Bone marrow (tissue), 2 donors: ENCODE data around the gene LIG1.
A peak's percentile ranks its signal among the peaks of the same experiment; 100 is the strongest.

Experiments
- DNase-seq, 2 donors: peaks; one replicate each; lab custom pipeline; 2025; lab: John Stamatoyannopoulos, UW

LIG1 gene

DNA sequence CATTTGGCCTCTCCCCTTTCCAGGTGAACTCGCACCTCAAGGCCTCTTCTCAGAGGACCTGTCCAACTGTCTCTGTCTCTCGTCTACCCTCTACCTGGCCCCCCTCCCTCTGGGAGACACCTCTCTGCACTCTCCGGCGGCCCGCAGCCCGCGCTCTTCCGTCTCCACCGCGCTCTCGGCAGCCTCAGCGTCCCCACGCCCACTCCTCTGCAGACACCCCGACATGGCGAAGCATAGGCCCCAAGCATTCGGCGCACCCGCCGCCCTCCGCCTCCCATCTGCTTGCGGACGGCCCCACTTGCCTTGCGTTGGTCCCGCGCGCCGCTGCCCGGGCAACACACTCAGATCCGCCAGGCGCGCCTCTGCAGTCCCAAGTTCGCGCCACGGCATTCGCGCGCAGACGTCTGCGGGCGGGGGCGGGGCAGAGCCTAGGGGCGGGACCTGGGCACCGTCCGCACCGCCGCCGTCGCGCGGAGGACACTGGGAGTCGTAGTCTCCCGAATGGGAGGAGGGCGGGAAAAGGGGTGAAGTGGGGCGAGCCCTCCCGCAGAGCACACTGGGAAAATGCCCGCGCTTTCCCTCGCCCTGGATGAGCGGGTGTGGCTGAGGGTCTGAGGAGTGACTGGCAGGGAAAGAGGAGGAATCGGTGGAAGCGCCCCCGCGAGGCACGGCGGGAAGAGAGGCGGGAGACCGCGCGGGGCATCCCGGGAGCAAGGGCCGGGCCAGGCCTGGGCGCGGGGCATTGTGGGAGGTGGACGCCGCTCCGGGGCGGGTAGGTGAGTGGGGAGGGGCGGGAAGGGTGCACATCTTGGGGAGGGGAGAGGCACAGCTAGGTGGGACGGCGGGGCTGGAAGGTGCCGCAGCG lies at the start of gene LIG1, which contains the start of gene ZSWIM9:
Gene LIG1, minus strand, starts transcription at position 406 of the 865 bp plus-strand sequence. CDS start 4,778 bp downstream, outside the sequence.
Gene ZSWIM9, plus strand, starts transcription at position 742 of the 865 bp plus-strand sequence. CDS start 1,123 bp downstream, outside the sequence.
- peak; percentile 86 to 87 for DNase-seq

DNA sequence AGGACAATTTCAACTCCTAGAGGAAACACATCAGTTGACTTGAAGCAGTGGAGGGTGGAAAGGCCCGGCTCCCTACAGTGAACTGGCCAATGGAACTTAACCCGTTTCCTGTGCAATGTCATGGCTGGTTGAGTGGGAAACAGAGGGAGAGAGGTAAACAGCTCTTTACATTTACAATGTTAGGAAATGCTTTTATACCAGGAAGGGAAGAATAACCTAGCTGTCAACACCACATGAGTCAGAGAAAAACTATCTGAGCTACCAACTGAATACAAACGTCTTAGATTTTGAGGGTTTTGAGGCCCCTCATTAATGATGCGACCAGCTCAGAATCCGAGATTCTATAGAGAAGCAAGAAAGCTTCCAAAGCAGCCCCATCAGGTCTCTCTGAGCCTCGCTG lies 48.9 kb upstream of the LIG1 start:
- no peak for DNase-seq

DNA sequence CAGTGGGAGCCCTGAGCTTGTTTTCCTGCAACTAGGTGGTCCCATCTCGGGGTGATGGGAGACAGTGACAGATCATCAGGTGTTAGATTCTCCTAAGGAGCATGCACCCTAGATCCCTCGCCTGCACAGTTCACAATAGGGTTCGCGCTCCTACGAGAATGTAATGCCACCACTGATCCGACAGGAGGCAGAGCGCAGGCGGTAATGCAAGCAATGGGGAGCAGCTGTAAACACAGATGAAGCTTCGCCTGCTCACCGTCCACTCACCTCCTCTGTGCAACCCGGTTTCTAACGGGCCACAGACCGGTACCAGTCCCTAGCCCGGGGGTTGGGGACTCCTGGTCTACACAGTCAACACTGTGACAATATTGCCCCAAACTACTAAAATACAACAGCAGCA lies 46.8 kb upstream of the LIG1 start:
- no peak for DNase-seq

DNA sequence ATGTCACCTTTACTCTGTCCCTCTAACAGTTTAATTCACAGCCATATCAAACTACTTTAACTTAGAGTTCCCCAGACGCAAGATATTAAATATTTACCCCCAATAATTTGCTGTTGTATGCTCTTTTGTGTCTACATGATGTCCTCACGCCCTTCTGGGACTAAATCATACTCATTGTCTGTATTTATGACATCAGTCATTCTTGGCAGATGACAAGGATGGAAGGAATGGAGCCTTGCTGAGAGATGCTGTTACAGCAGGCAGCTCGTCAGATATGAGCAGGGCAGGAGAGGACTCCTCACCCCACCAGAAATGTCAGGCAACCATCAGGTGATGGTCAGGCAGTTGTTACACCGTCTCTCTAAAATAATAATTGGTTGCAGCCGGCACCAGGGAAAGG lies 43.8 kb upstream of the LIG1 start:
- no peak for DNase-seq

DNA sequence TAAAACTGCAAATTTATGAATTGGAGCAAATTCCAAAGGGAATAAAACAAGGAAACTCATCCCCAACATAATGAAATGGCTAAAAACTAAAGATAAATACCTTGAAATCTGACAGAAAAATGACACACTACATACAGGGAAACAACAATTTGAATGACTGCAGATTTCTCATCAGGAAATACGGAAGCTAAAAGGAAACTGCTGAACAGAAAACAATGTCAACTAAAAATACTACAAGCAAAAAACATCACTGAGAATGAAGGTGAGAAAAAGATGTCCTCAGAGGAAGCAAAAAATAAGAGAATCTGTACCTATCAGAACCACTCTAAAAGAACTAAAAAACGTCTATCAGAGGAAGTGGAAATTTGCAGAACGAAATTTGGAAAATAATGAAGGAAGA lies 39.9 kb upstream of the LIG1 start:
- no peak for DNase-seq

DNA sequence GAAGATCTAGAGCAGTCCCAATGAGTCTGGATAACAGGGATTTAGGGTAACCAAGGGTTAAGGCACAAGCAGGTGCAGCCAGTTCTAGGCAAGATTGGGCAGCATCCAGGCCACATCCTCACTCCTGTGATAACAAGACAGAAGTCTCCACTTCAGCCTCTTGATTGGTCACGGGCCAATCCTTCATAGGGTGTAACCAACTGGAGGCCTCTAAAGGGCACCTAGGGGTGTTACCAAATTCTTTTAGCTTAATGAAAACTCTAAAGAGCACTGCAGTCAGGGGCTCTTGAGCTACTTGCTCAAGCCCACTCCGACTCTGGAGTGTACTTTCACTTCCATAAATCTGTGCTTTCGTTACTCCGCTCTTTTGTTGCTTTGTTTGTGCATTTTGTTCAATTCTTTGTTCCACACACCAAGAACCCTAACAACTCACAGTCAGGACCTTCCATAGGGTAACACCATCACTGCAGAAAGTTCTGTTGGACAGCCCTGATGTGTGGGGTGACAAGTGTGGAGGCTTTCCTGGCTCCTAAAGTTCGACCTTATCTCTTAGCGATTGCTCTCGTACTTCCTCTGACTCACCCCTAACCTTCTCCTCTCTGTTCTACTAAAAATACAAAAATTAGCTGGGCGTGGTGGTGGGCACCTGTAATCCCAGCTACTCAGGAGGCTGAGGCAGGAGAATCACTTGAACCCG lies 36.4 kb upstream of the LIG1 start:
- no peak for DNase-seq

DNA sequence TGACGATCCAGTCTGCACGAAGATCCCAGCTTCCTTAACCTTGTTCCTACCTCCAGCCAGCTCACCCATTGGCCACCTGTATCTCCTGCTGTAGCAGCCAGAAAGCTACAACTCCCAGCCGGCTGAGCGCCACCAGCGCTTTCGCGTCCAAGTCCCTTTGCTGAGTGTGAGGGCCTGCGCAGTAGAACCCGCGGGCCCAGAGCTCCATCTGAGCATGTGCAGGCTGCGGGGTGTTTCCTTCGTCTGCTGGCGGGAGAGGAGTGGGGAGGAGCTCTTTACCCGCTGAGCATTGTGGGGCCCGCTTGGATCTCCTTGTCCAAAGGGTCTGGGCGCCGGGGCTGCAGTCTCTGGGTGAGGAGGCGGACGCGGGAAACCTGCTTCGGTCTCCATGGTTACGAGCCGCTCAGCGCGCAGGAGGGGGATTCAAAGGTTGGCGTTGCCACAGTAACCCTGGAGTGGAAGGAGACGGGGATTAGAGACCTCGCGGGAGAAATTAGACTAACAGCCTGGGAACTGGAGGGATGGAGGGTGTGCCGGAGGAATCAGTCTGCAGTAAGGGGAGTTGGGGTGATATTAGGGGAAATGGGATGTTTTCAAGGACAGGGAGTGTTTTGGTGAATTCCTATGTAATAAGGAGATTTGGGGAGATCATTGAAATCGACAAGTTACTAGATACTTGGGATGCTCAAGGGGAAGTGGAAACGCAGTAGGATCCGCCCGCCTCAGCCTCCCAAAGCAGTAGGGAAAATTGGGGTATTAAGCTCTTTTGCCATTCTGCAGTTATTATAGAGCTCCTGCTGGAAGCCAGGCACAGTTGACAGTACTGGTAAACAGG lies 33.9 kb upstream of the LIG1 start:
- peak; percentile 71 to 92 for DNase-seq

DNA sequence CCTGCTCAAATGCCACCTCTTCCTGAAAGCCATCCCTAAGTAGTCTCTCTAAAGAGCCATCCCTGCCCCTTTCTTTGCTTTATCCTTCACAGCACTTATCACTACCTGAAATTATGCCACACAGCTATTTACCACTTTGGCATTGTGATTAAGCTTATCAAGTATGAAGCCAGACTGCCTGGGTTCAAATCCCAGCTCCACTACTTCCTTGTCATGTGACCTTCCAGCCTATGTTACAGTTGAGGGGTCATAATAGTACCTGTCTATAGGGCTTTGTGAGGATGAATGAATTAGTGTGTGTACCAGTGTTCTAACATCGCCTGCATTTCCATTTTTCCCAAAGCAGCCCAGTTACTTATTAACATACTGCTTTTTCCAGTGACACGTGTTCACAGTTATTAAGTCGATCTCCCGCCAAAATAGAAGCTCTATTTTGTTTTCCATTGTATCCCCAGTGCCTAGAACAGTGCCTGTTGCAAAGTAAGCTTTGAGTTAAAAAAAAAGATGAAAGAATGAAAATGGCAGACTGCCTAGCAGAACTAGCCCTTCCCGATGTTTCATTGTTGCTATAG lies 33.2 kb upstream of the LIG1 start:
- DNase-seq = no peak

DNA sequence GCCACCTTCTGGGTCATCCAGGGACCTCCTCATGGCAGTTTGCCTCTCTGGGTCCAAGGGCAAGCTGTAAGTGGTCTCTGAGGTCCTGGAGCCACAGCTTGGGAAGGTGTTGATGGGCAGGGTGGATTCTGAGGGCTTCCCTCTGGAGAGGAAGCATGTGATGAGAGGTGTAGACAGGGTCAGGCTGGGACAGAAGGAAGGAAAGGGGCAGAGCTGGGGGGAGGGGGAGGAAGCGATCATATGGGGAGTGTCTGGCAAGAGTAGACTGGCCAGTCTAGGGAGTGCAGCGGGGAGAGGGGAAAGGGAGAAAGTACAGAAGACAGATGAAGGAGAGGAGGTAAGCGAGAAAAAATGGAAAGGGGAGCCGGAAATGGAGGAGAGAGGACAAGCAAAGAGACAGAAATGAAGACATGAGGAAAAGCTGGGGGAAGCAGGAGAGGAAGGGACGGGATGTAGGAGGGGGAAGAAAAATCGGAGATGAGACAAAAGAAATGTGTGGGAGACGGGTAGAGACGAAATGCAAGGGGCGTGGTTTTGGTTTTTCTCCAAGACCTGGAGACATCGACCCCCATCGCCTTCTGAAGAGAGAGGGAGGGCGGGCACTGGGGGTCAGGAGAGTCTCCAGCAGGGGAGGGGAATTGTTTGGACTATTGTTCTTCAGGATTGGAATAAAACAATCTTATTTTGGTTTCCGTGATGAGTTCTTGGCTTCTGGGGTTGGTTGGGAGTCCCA lies 27.0 kb upstream of the LIG1 start:
- no peak for DNase-seq

DNA sequence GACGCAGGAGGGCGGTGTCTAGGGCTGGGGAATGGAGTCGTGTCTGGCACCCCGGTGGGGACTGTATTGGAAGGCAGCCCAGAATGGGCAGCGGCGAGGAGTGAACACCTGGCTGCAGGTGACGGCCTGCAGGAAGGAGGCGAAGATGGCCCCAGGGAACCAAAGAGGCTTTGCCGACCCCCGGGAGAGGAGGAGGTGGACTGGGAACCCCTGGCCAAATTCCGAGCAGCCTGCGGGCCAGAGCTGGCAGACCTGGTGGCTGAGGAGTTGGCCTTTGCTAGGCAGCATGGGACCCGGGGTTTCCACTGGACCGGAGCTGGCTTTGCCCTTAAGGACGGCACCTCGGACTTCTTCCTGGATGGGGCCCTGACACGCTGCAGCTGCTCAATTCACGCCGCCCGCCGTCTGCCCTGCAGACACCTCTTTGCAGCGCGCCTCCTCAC lies 26.2 kb upstream of the LIG1 start:
- DNase-seq = no peak

DNA sequence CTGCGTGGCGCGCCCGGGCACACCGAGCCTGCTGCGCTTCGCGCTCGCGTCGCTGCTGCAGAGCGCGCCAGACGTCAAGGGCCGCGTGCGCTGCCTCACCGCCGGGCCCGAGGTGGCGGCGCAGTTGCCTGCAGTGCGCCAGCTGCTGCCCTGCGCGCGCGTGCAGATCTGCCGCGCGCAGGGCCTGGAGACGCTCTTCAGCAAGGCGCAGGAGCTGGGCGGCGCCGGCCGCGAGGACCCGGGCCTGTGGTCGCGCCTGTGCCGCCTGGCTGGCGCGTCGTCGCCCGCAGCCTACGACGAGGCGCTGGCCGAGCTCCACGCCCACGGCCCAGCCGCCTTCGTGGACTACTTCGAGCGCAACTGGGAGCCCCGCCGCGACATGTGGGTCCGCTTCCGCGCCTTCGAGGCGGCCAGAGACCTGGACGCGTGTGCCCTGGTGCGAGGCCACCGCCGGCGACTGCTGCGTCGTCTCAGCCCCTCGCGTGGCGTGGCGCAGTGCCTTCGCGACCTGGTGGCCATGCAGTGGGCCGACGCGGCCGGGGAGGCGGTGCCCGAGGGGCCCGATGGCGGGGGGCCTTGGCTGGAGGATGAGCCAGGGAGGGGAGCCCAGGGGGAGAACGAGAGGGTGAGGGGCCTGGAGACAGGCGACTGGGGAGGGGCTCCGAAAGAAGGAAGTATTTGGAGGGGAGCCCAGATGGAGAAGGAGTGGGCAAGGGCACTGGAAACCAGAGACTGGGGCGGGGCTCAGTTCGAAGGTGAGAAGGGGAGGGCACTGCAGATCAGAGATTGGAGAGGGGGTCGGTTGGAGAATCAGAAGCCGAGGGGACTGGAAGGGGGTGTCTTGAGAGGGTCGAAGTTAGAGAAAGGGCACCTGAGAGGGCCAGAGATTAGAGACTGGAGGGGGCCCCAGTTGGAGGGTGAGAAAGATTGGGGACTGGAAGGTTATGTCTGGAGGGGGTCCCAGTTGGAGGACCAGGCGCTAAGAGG lies 25.0 kb upstream of the LIG1 start:
- DNase-seq = no peak

DNA sequence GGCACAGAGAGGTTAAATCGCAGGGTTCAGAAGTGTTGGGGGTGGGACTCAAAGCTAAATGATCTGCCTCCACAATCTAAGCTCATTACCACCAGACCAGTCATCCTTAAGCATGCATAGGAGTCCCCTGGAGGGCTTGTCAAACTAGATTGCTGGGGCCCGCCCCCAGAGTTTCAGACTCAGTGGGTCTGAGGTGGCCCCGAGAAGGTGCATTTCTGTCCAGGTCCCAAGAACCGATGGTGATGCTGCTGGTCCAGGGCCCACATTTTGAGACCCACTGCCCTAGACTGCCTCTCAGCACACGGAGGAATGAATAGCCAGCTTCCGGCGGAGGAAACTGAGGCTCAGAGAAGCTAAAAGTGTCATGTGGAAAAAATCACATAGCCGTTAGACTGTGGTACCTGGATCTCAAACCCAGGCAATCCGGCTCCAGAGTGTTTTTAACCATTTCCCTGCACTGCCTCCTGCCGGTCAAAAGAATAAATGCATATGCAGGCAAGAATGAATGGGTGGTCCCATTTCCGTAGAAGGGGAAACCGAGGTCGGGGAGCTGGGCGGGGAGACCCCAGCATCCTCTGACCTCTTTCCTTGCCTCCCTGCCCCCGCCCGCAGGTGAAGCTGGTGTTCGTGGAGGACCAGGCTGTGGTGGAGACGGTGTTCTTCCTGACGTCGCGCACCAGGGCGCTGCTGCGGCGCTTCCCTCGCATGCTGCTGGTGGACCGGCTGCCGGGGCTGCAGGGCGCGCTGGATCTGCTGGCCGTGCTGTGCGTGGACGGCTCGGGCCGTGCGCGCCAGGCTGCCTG lies 24.1 kb upstream of the LIG1 start:
- DNase-seq = no peak

DNA sequence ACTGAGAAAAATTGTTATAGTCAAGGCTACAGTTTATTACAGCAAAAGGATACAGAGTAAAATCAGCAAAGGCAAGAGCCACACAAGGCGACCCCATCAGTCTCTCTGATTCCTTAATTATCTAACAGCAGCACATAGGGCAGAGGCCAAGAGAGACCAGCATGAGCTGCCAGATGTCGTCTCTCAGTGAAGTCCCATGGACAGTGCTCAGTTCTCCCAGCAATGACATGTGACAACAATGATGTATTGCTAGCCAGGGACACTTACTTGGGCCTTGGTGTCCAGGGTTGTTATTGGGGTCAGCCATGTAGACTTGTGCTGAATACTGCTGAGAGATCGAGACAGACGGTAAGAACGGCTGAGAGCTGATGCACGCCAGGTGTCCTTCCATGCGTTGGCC lies 22.6 kb upstream of the LIG1 start:
- DNase-seq = no peak

DNA sequence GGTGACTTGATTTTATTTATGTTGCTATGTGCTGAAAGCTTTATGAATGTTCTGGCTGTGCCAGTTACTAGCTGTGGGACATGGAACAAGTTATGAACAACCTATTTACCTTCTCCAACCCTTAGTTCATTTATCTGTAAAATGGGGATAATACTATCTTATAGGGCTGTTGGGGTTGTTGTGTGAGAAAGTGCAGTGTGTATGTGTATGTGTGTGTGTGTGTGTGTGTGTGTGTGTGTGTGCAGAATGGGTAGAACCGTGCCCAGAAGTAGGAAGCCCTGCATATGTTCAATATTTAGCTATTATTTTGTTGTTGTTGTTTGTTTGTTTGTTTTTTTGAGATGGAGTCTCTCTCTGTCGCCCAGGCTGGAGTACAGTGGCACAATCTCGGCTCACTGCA lies 20.7 kb upstream of the LIG1 start:
- DNase-seq = no peak

DNA sequence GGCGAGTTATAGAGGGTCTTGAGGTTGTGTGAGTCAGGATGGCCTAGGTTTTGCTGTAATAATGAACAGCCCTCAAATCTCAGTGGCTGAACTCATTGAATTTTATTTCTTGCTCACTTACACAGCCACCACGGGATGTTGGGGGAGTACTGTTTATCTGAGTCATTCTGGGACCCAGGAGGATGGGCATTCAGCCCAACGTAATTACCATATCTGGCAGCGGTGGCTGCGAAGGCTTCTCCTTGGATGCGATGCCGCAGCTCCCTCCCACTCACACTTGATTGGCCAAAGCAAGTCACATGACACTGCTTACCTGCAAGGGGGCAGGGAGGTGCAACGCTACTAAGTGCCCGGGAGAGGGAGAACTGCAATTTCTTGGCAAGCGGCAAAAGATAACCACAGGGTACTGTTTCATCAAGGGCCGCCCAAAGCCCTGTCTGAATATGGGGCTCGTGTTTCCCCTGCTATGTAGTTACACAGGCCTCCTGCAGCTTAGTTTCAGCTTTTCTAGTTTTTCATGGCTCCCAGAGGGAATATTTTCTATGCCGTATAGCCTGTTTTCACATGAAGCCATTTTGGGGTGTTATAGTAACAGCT lies 20.2 kb upstream of the LIG1 start:
- DNase-seq = no peak

DNA sequence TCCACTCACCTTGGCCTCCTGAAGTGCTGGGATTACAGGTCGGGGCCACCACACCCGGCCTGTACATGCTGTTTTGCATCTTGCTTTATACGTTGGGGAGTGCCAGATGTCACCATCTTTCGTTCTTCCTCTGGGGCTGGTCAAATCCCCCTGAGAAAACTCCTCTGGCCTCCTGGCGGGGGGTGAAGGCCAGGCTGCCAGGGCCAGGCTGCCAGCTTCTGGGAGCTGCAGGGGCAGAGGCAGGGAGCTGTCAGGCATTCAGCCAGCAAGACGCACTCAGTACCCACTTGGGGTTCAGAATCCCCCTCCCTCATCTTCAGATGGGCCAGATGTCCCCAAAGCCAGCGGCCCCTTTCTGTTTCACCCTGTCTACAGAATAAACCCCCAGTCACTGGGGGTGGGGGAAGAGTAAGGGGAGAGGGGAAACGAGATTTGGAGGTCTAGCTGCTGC lies 16.4 kb upstream of the LIG1 start:
- DNase-seq = no peak

DNA sequence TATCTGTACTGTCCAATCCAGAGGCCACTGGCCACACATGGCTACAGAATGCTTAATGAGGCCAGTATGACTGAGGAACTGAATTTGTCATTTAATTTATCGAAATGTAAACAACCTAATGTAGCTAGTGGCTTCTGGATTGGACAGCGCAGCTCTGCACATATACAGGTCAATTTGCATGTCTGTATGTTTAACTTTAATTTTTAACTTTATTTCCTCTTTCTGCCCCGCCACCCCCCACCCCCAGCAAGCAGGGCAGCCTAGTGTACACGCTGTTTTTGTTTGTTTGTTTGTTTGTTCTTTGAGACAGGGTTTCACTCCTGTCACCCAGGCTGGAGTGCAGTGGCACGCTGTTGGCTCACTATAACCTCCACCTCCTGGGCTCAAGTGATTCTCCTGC lies 15.9 kb upstream of the LIG1 start:
- DNase-seq = no peak

DNA sequence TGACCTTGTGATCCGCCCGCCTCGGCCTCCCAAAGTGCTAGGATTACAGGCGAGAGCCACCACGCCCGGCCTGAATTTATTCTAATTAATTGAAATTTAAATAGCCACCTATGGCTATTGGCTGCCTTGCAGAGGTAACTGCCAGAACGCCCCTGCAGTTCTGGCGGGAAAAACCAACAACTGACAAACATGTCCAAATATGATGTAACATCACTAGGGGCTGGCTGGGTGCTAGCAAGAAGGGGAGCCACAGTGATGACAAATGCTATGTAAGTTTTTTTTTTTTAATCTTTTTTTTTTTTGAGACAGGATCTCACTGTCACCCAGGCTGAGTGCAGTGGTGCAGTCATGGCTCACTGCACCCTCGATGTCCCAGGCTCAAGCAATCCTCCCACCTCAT lies 13.2 kb upstream of the LIG1 start:
- no peak for DNase-seq

DNA sequence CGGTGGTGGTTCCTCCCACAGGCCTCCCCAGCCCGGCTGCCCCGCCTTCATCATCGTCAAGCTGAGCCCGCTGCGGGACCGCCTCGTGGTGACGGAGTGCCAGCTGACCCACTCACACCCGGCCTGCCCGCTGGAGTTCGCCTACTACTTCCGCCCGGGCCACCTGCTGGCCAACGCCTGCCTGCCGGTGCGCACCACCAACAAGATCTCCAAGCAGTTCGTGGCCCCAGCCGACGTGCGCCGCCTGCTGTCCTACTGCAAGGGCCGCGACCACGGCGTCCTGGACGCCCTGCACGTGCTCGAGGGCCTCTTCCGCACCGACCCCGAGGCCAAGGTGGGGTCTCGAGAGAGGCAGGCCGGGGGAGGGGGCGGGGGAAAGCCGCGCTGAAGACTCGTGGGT lies 12.3 kb upstream of the LIG1 start:
- DNase-seq = no peak
